HepG2 (cell line): ENCODE data around the gene SLC2A6. TPM values are rescaled to one million over a fixed set of nuclear protein-coding genes. Genes with fewer than 3 reads are reported as not detected.

Experiments
- ATAC-seq: fragments of 200-7000 bp; cut with Tn5 transposase; 3 replicates; pipeline ENCODE4 v1.9.1; 2020; ENCODE audit warnings: mild to moderate bottlenecking, moderate library complexity
- BruUV-seq: library from RNA; stranded (reverse); fragments of 400-500 nt; replicated peaks from 2 replicates; lab custom pipeline; 2021; lab: Mats Ljungman, UMichigan
- CTCF ChIA-PET: fragments of 300-600 bp; formaldehyde crosslinking; extraction: SDS; loops from one replicate; lab custom pipeline; 2021; ENCODE audit warnings: low total read pairs, inconsistent platforms, low intra/inter-chr PET ratio; lab: Yijun Ruan, JAX
- POLR2A ChIA-PET: fragments of 350-600 bp; sonication (Branson Sonifier 250); formaldehyde crosslinking; loops from one replicate; lab custom pipeline; 2020; ENCODE audit warnings: antibody characterized with exemption, inconsistent platforms; lab: Yijun Ruan, JAX
- DNase-seq: peaks from one replicate; pipeline ENCODE4 v3.0.0-alpha.2; 2015; ENCODE audit warnings: low spot score
- FAIRE-seq: peaks from 3 replicates; lab custom pipeline; 2011; peaks lifted over from hg19 to GRCh38; lab: Jason Lieb, UNC
- H2AFZ ChIP-seq: one replicate; pipeline ENCODE4 v1.6.1; 2011; ENCODE audit warnings: low read length, inconsistent platforms
- H3K27ac ChIP-seq: fragments of 300-600 bp; 3 replicates; pipeline ENCODE4 v1.8.0; 2011; ENCODE audit warnings: mixed run types, mild to moderate bottlenecking, mixed read lengths, low read length, inconsistent platforms; ENCODE audit not compliant: insufficient read depth; ENCODE audit errors: extremely low read length
- H3K27me3 ChIP-seq, 2 experiments: fragments of 200-600 bp in 1 of 2; 2 replicates in 1 of 2; 3 replicates in 1 of 2; pipeline versions ENCODE4 v1.6.0 to v1.8.0; 2011; ENCODE audit warnings: low read length in 2 of 2, mild to moderate bottlenecking in 2 of 2, moderate library complexity in 2 of 2, inconsistent platforms in 1 of 2; ENCODE audit not compliant: insufficient read depth in 2 of 2, control insufficient read depth in 1 of 2
- H3K36me3 ChIP-seq, 2 experiments: fragments of 200-600 bp in 1 of 2; replicated peaks in 1 of 2; 2 replicates in 1 of 2; 3 replicates in 1 of 2; pipeline versions ENCODE4 v1.5.1 to v1.8.0; 2011; ENCODE audit warnings: low read length in 2 of 2, inconsistent platforms in 1 of 2; ENCODE audit not compliant: insufficient read depth in 2 of 2, control insufficient read depth in 1 of 2
- H3K4me1 ChIP-seq: 2 replicates; pipeline ENCODE4 v1.5.1; 2012; ENCODE audit warnings: low read length, inconsistent platforms; ENCODE audit not compliant: insufficient read depth
- H3K4me2 ChIP-seq: 2 replicates; pipeline ENCODE4 v1.6.0; 2011; ENCODE audit warnings: low read depth, low read length, inconsistent platforms
- H3K4me3 ChIP-seq, 3 experiments: fragments of 200-600 bp in 1 of 3; sonication (generic), shearing (Covaris generic) in 1 of 3; replicated peaks in 1 of 3; 2 replicates each; pipeline ENCODE4 v1.5.1; 2011 to 2016; ENCODE audit warnings: low read length in 3 of 3, inconsistent platforms in 2 of 3, low read depth in 2 of 3, mild to moderate bottlenecking in 2 of 3, control low read depth in 1 of 3, mixed read lengths in 1 of 3; ENCODE audit not compliant: insufficient read depth in 1 of 3
- H3K79me2 ChIP-seq: one replicate; pipeline ENCODE4 v1.6.1; 2011; ENCODE audit warnings: low read length, inconsistent platforms; ENCODE audit not compliant: insufficient read depth
- H3K9ac ChIP-seq: 2 replicates; pipeline ENCODE4 v1.6.0; 2011; ENCODE audit warnings: mild to moderate bottlenecking, low read depth, low read length, inconsistent platforms; ENCODE audit not compliant: insufficient read depth
- H3K9me3 ChIP-seq: 2 replicates; pipeline ENCODE4 v1.5.1; 2012; ENCODE audit warnings: mild to moderate bottlenecking, low read length
- H4K20me1 ChIP-seq: 2 replicates; pipeline ENCODE4 v1.6.0; 2011; ENCODE audit warnings: inconsistent platforms, mild to moderate bottlenecking, low read length, moderate library complexity; ENCODE audit not compliant: insufficient read depth
- BRF2 ChIP-seq: sonication (generic); formaldehyde crosslinking; IDR thresholded peaks from 2 replicates; pipeline ENCODE4 v1.8.1; 2022; ENCODE audit warnings: mild to moderate bottlenecking, missing genetic modification reagents
- CBX1 ChIP-seq: IDR thresholded peaks from one replicate; pipeline ENCODE4 v1.6.1; 2016; ENCODE audit warnings: antibody characterized with exemption, low read depth
- HOXA3 ChIP-seq: sonication (generic); formaldehyde crosslinking; IDR thresholded peaks from 2 replicates; pipeline ENCODE4 v1.5.0; 2020; ENCODE audit warnings: missing genetic modification reagents
- JDP2 ChIP-seq: sonication (generic); formaldehyde crosslinking; IDR thresholded peaks from 2 replicates; pipeline ENCODE4 v1.8.1; 2022; ENCODE audit warnings: missing genetic modification reagents, borderline replicate concordance
- MTF2 ChIP-seq: sonication (generic); formaldehyde crosslinking; IDR thresholded peaks from 2 replicates; pipeline ENCODE4 v1.5.0; 2020; ENCODE audit warnings: missing genetic modification reagents, borderline replicate concordance
- PHF20 ChIP-seq: sonication (generic); formaldehyde crosslinking; IDR thresholded peaks from 2 replicates; pipeline ENCODE4 v1.5.0; 2020; ENCODE audit warnings: mild to moderate bottlenecking, missing genetic modification reagents
- PHF5A ChIP-seq: IDR thresholded peaks from one replicate; pipeline ENCODE4 v1.6.1; 2018; ENCODE audit warnings: low read depth, missing genetic modification reagents; ENCODE audit not compliant: unreplicated experiment
- SP140L ChIP-seq: sonication (generic); formaldehyde crosslinking; IDR thresholded peaks from 2 replicates; pipeline ENCODE4 v1.4.0; 2020; ENCODE audit warnings: missing genetic modification reagents, borderline replicate concordance
- ZBTB37 ChIP-seq: sonication (generic); formaldehyde crosslinking; IDR thresholded peaks from 2 replicates; pipeline ENCODE4 v1.4.0; 2020; ENCODE audit warnings: mild to moderate bottlenecking, missing genetic modification reagents
- ZFX ChIP-seq: sonication (generic); formaldehyde crosslinking; IDR thresholded peaks from 2 replicates; pipeline ENCODE4 v1.4.0; 2020; ENCODE audit warnings: mild to moderate bottlenecking, low read depth, missing genetic modification reagents, moderate library complexity
- ZFY ChIP-seq: sonication (generic); formaldehyde crosslinking; IDR thresholded peaks from 2 replicates; pipeline ENCODE4 v1.4.0; 2020; ENCODE audit warnings: missing genetic modification reagents
- ZNF10 ChIP-seq: sonication (generic); formaldehyde crosslinking; IDR thresholded peaks from 2 replicates; pipeline ENCODE4 v1.4.0; 2020; ENCODE audit warnings: mild to moderate bottlenecking, low read depth, missing genetic modification reagents, borderline replicate concordance
- ZNF24 ChIP-seq: fragments of 450-650 bp; IDR thresholded peaks from 2 replicates; pipeline ENCODE4 v1.6.1; 2017; ENCODE audit warnings: antibody characterized with exemption, mild to moderate bottlenecking
- ZNF251 ChIP-seq: sonication (generic); formaldehyde crosslinking; IDR thresholded peaks from 2 replicates; pipeline ENCODE4 v1.9.0; 2021; ENCODE audit warnings: mild to moderate bottlenecking, missing genetic modification reagents
- ZNF329 ChIP-seq: sonication (generic); formaldehyde crosslinking; IDR thresholded peaks from 2 replicates; pipeline ENCODE4 v1.9.0; 2021; ENCODE audit warnings: low read depth, mild to moderate bottlenecking, missing genetic modification reagents
- ZNF331 ChIP-seq: sonication (generic); formaldehyde crosslinking; IDR thresholded peaks from 2 replicates; pipeline ENCODE4 v1.4.0; 2020; ENCODE audit warnings: missing genetic modification reagents
- ZNF503 ChIP-seq: sonication (generic); formaldehyde crosslinking; IDR thresholded peaks from 2 replicates; pipeline ENCODE4 v1.4.0; 2020; ENCODE audit warnings: missing genetic modification reagents
- ZNF746 ChIP-seq: sonication (generic); formaldehyde crosslinking; IDR thresholded peaks from 2 replicates; pipeline ENCODE4 v1.8.0; 2022; ENCODE audit warnings: mild to moderate bottlenecking, missing genetic modification reagents
- ZNF782 ChIP-seq: sonication (generic); formaldehyde crosslinking; IDR thresholded peaks from 2 replicates; pipeline ENCODE4 v1.4.0; 2020; ENCODE audit warnings: missing genetic modification reagents, mild to moderate bottlenecking, borderline replicate concordance
- ZUFSP ChIP-seq: sonication (generic); formaldehyde crosslinking; IDR thresholded peaks from 2 replicates; pipeline ENCODE4 v1.9.0; 2021; ENCODE audit warnings: missing genetic modification reagents, mild to moderate bottlenecking, borderline replicate concordance
- WGBS: methylation state at CpG from one replicate; pipeline ENCODE4 v1.1.6; 2017; ENCODE audit warnings: low lambda C conversion rate; 5-methylcytosine and 5-hydroxymethylcytosine counted together
- in situ Hi-C: cut with HindIII; loops from 2 replicates; pipeline ENCODE4 v1.10.0; 2017; ENCODE audit warnings: low pct_unique_long_range_greater_than_20kb; ENCODE audit not compliant: extremely low pct_ligation_motif_present
- intact Hi-C: fragments of 100-400 bp; cut with micrococcal nuclease; formaldehyde crosslinking; loops from one replicate; pipeline ENCODE4 v1.10.0; 2022; ENCODE audit not compliant: unreplicated experiment
- polyA plus RNA-seq, 8 experiments: library from polyadenylated mRNA; depleted of rRNA in 3 of 8; stranded (reverse) in 7 of 8; unstranded in 1 of 8; fragments of >200 nt; fragmentation: Illumina TruSeq in 4 of 8; extraction: Trizol in 4 of 8; gene quantifications; 2 replicates each; pipeline versions ENCODE4 v1.2.1 to v1.2.3, GENCODE V29; 2011 to 2016; ENCODE audit warnings: low read depth in 4 of 8, missing spikeins in 1 of 8, mixed read lengths in 1 of 8; ENCODE audit not compliant: insufficient read depth in 1 of 8
- total RNA-seq, 5 experiments: library from RNA; depleted of rRNA; stranded (reverse); fragments of >200 nt; fragmentation: Illumina TruSeq; extraction: Trizol; gene quantifications; 2 replicates each; pipeline ENCODE4 v1.2.3, GENCODE V29; 2016; ENCODE audit warnings: low read depth in 1 of 5

SLC2A6 gene
- total and polyA plus RNA-seq, 2 of the 13 experiments (the other 11 are each of a cell fraction or from before 2014, with no cell fraction given): 4.1 to 15.0 TPM

DNA sequence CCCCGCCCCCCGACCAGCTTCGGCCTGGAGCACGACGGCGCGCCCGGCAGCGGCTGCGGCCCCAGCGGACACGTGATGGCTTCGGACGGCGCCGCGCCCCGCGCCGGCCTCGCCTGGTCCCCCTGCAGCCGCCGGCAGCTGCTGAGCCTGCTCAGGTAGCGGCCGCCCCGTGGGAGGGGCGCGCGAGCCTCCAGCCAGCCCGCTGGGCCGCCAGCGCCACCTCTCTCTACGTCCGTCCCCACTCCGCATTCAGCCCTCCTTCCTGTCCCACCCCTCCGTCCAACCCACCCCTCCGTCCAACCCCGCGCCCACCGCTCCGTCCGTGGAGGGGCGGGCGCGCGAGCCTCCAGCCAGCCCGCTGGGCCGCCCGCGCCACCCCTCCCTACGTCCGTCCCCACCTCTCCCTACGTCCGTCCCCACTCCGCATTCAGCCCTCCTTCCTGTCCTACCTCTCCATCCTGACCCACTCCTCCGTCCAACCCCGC, 50.2 kb downstream of the SLC2A6 start:
- WGBS: 33% methylated on average over 26 of the region's 57 CpGs
- H3K9ac ChIP-seq: no peak overlapping the region
- H3K4me1 ChIP-seq: peaks cover 30% of the 10 kb centered on the region
- H3K79me2 ChIP-seq: no peaks in the 10 kb centered on the region
- ATAC-seq: peak; percentile 79
- in situ Hi-C loops: no loop called here
- H3K9me3 ChIP-seq: no peaks in the 10 kb centered on the region
- peak overlapping the region in 2 of 3 experiments; percentile 48 to 60; a peak in 3 of 6 replicates for H3K4me3 ChIP-seq
- peak overlapping the region; percentile 83 for H3K4me2 ChIP-seq
- ChIA-PET CTCF (interaction anchor here (0.9 kb wide), 1 partner anchor 58 kb away, joined by 3 read pairs; no protein-coding TSS in a partner anchor), POLR2A (interaction anchor here (0.8 to 1.8 kb wide), 2 partner anchors 30 to 310 kb away, joined by 3 to 9 read pairs; partner anchors contain the start of genes CACFD1 and SARDH)
- intact Hi-C loops: no loop called here
- peak; percentile 12 for DNase-seq
- BruUV-seq: no TSS peak
- no peak overlapping the region for H3K27ac ChIP-seq
- H3K36me3 ChIP-seq: no peaks in the 10 kb centered on the region
- H3K27me3 ChIP-seq: no peaks in the 10 kb centered on the region; a peak in 1 of 5 replicates
- FAIRE-seq: no peak
- H2AFZ ChIP-seq: no peak overlapping the region
- no peaks in the 10 kb centered on the region for H4K20me1 ChIP-seq
- TF ChIP-seq CBX1 (no peak), ZFY (CRISPR knock-in tag) (peak; percentile 57), ZNF503 (CRISPR knock-in tag) (no peak), ZNF10 (CRISPR knock-in tag) (no peak), ZNF782 (CRISPR knock-in tag) (no peak), HOXA3 (CRISPR knock-in tag) (peak; percentile 46; the same call in 1 of the 2 replicates), ZBTB37 (CRISPR knock-in tag) (no peak), ZFX (CRISPR knock-in tag) (0 out of 2 replicates have a peak, but pooled peaks have one; percentile 24), BRF2 (CRISPR knock-in tag) (no peak), ZNF251 (no peak), ZNF331 (CRISPR knock-in tag) (no peak), JDP2 (CRISPR knock-in tag) (no peak), PHF5A (CRISPR knock-in tag) (no peak), MTF2 (CRISPR knock-in tag) (no peak), ZNF329 (CRISPR knock-in tag) (no peak), ZNF24 (no peak), PHF20 (CRISPR knock-in tag) (no peak), ZNF746 (peak; percentile 23; the same call in 1 of the 2 replicates), ZUFSP (CRISPR knock-in tag) (no peak), SP140L (CRISPR knock-in tag) (no peak)
